SIG-M5 treated with dmso at 0.1 percent for 504 hours (cell line): ENCODE data around the gene PXDN.
"Not testable (repeated sequence)": the region's sequence is repeated elsewhere in the genome, so short reads cannot be mapped to it uniquely, and the experiment has no call there.

ENCODE experiments used
- DNase-seq: peaks from one replicate; lab custom pipeline; 2025; ENCODE audit not compliant: unreplicated experiment; lab: John Stamatoyannopoulos, UW

Gene PXDN, protein sequence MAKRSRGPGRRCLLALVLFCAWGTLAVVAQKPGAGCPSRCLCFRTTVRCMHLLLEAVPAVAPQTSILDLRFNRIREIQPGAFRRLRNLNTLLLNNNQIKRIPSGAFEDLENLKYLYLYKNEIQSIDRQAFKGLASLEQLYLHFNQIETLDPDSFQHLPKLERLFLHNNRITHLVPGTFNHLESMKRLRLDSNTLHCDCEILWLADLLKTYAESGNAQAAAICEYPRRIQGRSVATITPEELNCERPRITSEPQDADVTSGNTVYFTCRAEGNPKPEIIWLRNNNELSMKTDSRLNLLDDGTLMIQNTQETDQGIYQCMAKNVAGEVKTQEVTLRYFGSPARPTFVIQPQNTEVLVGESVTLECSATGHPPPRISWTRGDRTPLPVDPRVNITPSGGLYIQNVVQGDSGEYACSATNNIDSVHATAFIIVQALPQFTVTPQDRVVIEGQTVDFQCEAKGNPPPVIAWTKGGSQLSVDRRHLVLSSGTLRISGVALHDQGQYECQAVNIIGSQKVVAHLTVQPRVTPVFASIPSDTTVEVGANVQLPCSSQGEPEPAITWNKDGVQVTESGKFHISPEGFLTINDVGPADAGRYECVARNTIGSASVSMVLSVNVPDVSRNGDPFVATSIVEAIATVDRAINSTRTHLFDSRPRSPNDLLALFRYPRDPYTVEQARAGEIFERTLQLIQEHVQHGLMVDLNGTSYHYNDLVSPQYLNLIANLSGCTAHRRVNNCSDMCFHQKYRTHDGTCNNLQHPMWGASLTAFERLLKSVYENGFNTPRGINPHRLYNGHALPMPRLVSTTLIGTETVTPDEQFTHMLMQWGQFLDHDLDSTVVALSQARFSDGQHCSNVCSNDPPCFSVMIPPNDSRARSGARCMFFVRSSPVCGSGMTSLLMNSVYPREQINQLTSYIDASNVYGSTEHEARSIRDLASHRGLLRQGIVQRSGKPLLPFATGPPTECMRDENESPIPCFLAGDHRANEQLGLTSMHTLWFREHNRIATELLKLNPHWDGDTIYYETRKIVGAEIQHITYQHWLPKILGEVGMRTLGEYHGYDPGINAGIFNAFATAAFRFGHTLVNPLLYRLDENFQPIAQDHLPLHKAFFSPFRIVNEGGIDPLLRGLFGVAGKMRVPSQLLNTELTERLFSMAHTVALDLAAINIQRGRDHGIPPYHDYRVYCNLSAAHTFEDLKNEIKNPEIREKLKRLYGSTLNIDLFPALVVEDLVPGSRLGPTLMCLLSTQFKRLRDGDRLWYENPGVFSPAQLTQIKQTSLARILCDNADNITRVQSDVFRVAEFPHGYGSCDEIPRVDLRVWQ (N-terminal part only)

DNA sequence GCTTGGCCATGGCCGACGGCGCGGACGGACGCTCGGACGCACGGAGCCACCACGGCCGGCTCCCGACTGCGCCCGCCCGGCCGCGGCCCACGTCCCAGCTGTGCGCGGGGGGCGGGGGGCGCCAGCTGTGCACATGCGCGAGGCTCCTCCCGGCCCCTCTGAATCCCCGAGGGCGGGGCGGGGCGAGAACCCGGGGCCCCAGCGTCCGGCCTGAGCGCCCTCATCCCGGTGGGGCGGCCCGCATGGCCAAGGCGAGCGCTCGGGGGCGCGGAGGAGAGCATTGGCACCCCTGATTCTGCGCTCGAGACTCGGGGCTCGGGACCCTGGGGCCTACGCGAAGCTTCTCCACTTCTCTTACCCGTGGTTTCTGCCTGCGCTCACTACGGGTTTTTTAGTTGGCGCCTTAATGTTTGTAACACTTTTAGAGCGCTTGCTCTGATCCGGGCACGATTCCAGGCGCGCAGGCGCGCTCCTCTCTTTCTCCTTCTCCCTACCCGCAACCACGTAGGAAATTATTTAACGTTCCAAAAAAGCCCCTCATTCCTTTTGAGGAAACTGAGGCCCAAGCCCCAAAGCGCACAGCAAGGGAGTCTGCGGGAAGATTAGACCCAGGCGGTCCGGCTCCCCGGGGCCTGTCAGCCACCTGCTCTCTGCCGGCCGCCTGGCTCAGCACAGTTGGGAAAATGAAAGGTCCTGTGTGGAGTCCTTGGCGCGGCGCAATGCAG, at the start of gene PXDN:
Gene PXDN, minus strand, starts transcription at position 70 of the 725 bp plus-strand sequence. Its CDS starts 60 bp downstream, at position 10.
- DNase-seq = no peak

DNA sequence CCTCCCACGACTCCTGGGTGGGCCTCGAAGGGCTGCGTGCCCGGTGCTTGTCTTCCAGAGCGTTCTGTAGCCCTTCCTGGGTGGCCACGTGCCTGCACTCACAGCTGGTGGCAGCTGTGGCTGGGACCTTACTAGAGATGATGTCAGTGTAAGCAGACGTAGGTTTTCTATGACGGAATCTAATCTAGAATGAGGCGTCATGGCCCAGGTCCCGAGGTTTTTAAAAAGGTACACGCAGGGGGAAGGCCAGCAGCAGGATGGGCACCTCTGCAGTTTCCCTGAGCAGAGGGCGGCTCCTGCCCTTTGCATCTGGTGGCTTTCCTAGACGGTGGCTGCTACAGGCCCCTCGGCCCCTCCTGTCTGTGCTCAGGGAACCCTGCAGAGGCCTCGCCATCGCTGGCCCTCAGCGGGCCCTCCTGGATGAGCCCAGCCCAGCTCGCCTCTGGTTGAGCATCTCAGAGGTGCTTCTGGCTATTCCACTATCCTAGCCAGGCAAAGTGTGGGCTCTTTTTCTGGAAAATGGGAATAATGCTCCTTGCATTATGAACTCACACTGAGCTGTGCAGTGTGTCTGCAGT, 49.6 kb upstream of the PXDN start:
- DNase-seq = no peak

DNA sequence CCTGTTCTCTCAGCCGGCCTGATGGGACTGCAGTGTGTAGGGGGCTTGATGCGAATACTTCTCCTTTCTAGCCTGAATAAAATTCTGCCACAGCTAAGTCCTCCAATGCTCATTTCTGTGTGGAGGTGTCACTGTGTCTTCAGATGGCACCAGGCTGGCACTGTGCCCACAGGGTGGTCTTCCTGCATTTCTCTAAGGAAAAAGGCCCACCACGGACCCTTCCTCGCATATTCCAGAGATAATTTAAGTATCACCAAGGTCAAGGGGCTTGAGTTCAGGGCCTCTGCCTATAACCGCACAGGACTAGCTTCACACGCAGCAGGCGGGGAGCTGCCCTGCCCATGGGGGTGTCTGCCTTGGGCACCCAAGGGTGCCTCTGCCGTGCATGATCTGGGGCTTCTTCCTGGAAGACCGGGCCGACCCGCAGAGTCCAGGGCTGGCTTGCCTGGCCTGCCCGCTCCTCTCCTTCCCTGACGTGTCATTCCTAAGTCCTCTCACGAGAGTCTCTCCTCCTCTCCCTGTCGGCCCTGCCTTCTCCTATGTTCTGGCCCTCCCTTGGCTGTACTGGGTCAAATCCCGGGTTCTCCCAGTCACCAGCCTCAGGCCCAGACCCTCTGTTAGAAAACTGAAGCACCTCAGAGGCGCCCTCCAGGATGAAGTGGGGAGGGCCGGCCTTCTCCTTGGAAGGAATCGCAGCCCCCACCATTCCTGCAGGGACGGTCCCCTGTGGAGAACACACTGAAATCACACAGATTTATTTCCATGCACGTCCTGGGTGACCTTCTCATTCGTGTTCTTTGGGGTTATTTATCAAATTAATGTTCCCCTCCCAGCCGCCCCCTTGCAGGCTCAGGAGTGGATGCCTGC, 48.9 kb upstream of the PXDN start:
- no peak for DNase-seq

DNA sequence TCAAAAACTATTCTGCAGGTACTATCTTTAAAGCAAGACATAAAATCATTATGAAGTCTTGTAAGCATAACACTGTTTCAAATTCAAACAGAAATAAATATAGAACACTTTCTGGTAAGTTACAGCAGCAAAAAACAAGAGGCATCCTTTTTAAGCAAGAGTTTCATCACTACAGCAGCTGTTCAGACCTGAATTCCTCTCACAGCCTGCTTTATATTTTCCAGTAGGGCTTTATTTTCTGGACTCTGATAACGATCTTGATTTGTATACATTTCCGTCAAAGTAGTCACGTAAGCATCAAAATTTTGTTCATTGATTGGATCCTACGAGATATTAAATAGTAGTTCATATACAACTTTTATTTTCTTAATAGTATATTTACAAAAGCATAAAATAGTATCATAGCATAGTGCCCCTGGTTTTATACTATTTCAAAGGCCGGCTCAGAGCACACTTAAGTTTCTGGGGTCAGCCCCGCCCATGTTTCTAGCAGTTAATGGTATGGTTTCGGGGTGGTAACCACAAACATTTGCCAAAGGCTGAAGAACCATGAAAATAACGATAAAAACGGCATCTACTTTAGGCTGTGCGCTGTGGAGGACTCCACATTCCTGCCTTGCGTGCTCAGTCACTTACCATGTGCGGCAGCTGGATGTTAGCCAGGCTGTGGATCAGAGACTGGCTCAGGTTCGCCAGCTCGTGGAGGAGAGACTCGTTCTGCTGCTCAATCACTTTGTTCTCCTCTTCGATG, 47.5 kb upstream of the PXDN start:
- no peak for DNase-seq

DNA sequence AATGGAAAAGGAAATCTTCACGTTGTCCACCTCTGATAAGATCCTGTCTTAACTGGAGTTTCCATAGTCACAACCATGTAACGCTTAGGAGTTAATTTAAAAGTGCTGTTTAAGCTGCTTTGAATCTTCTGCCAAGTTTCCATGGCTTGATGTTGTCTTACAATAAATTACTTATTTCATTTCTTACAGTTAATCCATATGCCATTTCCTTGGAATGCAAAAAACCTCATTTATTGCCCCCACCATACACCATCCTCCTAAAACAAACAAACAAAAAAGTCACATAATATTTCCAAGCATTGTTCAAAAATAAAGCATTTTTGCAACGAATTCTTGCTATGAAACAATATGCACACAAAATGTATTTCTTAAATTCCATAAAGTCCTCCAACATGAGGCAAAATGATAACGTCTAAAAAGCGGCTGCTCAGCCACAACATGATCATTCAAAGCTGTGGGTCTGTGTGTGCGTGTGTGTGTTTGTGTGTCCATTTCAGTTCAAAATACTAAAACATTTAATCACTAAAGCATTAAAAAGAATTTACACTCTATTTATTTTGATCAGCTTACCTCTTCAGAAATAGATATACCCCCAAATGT, 46.8 kb upstream of the PXDN start:
- DNase-seq = no peak

DNA sequence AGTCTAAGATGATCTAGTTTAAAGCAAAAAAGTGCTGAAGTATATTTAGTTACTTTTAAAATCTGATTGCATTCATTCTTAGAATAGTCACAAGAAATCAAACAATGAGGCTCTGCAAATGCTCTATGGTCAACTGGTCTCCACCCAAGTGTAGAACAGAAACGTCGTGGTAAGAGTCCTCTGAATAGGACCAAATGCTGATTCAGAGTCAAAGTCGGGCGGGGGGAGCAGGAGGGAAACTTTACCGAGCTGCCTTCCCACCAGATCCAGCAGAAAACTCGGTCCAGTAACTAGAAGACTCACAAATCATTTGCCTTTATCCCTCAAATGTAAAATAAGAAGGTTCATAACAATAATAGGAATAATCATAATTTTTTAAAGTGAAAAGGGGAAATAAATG, 46.2 kb upstream of the PXDN start:
- DNase-seq = no peak

DNA sequence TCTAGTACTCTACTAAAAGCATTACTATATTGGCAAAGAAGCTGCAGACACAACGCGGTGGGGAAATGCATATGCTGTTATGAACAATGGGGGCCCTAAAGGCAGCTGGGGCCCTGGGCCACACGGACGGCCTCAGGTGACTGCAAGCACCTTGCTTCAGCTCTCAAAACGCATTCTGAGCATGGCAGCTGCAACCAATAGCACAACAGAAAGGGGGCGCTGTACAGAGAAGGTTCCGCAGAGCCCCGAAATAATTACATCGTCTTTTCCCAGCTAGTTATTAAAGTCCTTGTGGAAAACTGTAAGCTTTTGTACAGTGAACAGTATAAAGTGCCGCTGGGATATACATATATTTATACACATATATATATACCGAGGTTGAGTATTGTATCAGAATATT, 45.3 kb upstream of the PXDN start:
- DNase-seq = no peak

DNA sequence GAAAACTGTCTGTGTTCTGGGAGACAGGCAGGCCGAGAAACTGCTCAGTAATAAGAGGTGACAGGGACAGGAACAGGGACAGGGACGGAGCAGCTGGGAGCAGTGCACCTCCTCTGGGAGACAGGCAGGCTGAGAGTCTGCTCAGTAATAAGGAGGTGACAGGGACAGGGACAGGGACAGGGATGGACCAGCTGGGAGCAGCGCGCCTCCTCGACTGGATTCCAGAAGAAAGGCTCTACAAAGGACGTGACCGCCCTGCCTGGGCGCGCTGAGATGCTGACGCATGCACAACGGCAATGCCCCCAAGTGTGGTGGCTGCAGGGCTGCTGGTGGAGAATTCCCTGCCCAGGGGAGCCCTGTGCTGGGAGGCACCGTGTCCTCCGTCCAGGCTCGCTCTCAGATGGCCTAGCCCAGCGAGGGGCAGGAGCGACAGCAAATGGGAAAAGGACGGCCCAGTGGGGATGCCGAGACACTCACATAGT, 44.2 kb upstream of the PXDN start:
- DNase-seq = no peak

DNA sequence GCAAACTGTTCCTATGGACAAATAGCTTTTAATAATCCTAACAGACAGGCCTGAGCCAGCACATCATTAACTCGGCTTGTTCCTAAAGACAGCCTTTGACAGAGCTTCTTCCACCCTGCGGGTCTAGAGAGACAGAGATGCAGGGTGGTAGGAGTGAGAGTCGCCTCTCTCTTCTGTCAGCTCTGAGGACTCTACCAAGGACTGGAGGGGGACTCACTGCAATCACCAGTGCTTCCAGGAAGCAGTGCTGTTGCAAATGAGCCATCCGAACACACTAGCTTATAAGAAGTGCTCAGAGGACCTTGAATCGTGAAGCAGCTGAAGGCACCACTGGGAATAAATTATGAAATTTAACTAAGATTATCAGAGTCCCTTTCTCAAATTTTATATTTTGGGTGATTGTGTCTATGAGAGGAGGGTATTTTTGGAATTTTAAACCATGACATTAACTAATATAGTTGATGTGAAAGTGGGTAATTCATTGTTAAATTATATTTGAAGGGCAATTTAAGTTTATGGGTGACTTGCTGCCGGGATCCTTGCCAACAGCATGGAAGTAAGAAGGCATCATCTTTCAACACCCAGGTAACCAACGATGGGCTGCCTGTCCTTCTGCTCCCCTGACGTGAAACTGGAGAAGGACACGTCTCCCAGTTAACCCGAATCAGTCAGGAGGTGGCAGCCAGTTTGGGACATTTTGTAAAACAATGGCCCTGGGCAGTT, 43.6 kb upstream of the PXDN start:
- no peak for DNase-seq

DNA sequence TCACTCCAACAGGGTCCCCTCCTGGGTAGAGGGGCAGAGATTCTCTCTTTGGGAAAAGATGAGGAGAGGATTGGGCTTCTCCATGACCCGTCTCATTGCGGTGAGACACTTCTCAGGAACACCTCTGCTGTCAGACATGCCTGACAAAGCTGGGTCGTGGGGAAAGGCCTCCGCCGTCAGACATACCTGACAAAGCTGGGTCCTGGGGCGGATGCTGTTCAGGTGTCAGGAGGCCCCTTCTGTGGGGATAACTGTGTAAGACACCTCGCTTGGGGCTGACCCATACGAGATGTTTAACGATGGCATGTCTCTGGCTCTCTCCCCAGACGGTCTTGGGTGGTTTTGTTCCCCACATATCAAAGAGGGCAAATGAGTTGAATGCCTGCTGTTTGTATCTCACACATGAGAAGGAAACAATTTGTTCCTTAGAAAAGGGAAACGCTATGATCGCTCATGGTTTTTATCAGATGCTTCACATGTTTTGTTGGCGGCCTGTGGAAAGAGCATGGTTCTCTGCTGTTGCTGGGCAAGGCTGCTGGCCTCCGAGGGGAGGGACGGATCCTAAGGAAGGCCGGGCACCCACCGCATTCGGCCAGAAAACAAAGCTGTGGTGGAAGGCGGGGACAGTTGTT, 40.8 kb upstream of the PXDN start:
- DNase-seq = no peak

DNA sequence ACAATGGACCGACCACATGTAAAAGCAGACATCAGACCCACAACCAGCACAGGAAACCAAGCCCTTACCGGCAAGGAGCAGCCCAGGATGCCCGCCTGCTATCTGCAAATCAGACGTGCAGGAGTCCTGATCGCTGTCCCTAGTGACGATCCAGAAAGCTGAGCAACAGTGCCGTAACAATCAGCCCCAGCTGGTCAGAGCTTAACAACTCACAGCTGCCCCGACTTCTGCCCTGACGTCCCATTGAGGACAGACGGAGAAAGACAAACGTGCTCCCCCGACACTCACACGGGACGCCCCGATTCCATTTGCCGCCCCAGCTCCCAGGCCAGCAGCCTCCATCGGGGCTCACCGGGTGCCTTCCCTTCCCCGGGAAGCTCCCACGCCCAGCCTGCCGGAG, 39.8 kb upstream of the PXDN start:
- DNase-seq = no peak

DNA sequence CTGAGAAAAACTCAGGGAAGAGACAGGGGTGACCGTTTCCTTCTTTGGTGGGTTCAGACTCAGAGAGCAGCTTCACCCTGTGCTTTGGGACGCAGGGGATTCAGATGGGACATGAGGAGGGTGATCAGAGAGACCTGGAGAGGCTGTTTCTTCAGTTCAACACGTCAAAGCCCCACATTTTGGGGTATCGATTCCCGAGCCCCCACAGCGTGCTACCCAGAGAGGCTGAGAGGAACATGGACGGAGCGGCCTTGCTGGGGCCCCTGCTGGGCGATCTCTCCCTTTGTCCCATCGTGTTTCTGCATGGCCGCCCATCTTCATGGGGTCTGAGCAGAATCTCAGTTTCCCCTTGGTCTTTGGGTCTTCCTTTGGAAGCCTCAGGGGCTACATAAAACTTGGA, 38.2 kb upstream of the PXDN start:
- DNase-seq = no peak

DNA sequence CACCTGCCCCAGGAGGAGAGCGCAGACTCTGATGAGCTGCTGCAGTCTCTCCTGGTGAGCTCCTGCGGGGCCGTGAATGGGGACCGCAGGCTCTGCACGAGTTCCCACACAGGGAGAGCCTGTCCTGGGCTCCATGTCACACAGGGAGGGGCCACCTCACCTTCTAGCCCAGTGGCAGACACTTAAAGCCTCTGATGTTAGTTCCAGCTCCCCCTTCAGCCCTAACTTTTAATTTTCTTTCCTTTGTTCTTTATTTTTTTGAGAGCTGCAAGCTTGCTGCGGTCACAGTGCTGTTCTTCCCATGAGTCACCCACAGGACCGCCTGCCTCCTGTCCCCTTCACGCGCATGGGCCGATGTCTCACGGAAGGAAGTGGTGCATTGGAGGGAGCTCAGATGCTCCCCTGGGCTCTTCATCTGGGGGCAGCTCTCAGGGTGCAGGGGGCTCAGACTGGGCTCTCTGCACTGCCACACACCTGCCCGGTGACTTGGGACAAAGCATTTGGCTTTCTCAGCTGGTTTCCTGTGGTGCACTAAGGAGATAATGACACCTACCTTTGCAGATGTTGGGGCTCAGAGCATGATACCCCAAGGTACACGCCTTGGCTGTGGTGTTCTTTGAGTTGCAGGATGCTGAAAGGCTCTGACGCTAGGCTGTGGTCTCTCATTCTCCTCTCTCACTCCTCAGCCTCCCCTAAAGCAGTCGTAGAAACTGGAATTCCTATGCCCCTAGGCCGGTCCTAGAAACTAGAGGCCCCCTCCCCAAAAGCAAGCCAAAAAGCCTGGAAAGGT, 37.2 kb upstream of the PXDN start:
- DNase-seq = no peak

DNA sequence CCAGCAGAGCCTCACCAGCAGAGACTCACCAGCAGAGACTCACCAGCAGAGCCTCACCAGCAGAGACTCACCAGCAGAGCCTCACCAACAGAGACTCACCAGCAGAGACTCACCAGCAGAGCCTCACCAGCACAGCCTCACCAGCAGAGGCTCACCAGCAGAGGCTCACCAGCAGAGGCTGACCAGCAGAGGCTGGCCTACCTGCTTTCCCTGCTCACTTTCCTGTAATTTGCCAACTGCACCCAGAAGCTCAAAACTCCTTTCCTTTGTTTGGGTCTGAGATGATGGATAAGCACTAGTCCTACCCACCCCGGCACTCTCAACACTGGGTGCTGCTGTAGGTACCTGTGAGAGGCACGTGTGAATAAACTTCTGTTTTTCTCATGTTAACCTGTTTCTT, 36.4 kb upstream of the PXDN start:
- DNase-seq = no peak

DNA sequence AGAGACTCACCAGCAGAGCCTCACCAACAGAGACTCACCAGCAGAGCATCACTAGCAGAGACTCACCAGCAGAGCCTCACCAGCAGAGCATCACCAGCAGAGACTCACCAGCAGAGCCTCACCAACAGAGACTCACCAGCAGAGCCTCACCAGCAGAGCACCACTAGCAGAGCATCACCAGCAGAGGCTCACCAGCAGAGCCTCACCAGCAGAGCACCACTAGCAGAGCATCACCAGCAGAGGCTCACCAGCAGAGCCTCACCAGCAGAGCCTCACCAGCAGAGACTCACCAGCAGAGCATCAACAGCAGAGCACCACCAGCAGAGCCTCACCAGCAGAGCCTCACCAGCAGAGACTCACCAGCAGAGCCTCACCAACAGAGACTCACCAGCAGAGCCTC, 35.7 kb upstream of the PXDN start:
- not testable (repeated sequence) for DNase-seq

DNA sequence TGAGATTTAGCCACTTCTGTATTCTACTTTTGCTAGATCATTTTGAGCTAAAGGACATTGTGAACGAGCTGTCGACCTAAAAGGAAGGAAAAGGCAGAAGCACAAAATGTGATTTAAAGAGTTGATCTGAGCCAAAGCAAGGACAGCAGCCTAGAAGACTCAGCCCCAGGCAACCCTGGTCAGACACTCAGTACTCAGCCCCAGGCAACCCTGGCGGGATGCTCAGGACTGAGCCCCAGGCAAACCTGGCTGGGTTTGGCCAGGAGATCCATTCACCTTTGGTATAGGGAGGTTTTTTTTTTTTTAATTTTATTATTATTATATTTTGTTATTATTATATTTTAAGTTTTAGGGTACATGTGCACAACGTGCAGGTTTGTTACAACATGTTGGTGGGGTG, 34.3 kb upstream of the PXDN start:
- DNase-seq = no peak
